GM19455 (cell line): Measurements from ENCODE around the gene AMOTL1.

Source experiments
- ATAC-seq: cut with Tn5 transposase; IDR thresholded peaks from one replicate; pipeline ENCODE4 v1.9.1; 2021; ENCODE audit not compliant: unreplicated experiment

Gene AMOTL1

DNA sequence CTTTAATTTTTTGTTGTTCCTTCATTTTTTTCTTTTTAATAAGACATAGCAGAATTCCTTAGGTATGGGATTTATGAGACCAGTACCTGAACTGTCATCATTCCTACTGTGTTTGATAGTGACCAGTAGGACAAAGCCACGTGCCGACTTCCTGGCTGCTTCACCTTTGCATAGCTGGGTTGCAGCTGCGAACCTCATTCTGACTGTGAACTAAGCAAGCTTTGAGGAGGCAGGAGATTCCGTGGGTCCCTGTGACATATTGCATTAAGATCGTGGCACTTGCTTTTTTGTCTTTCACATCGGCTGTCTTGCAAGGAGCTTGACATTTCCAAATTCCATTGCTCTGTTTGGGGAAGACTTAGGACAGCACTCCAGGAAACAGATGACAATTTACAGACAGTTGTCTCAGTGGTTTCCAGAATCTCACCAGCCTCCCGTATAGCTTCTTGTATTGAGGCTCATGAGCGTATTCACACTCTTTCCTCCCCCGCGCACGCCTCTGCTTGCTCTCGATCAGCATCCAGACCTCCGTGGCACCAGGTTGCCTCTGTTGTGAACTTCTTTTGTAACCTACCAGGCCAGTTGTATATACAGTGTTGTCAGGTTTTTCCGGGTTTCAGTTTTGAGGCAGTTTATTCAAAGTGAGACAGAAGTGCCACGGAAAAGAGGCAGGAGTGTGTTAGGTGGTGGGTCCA is 103.5 kb downstream of the AMOTL1 start:
- no peak for ATAC-seq

DNA sequence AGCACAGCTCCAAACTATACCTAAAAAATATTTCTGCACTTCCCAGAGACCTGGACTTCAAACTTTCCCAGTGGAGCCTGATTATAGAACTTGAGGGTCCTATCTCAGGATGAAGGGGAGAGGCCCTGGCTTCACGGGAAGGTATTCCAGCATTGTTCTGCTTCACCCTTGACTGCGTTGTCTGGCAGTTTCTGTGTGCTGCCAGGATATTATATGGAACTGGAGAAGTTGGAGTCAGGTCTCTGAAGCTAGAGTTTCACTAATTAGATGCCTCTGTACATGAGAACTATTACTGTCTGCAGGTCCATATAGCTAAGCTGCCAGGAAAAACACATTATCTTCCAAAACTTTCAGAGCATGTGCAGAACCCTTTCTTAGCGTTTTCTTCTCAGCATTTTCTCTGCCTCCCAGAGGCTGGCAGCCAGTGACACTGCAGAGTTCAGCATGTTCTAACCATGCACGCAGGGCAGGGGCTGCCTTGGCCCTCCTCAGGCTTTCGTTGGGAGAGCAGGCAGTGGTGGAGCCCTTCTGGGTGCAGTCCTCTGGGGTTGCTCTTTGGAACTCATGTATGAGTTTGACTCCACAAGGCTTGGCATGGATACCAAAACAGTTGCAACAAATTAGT is 105.9 kb downstream of the AMOTL1 start:
- ATAC-seq: no peak

DNA sequence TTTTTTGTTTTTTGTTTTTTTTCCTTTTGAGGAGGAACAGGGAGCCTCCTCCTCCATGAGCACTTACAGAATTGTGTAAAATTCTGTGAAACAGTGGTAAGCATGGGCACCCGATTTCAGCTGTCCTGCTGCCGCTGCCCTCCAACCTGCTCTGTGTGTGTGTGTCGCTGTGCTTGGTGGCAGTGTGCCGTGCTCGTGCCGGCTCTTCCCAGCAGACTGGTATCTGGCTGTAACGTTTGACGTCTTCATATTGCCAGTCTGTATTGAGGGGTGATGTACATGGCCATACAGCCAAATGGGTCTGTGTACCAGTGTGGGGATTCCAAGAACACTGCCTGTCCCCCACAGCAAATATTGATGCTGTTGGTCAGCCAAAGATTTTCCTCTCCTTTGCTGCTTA is 108.1 kb downstream of the AMOTL1 start:
- no peak for ATAC-seq

DNA sequence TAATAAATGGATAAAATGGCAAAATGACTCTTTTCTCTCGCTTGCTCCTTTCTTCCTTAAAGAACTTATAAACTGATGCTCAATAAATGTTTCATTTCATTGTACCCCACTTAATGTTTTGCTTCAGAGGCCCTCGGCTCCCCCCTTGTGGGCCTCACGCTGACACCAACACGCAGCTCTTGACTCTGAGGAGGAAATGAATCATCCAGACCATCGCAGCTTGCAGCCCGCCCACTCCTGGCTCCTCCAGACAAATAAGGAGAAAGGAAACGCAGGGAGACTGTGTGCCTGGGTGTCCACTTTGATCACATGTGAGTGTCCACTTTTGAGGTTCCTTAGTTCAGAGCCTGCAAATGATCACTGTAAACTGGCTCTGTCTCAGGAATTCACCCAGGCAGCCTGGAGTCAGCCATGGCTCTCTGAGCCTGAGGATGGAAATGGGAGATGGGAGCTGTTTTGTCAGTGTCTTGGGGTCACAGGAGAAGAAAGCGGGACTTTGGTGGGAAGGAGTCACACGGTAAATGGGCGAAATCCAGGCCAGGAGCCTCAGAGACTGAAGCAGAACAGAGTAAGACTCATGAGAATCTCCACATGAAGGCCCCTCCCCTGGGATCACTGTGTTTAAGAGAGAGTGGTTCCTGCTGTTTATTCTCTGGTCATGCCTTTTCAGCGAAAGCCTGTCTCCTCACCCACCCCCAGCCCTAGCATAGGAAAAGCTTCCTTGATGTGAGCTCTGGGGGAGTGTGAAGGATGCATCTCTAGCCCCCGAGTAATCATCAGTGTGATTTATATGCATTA is 108.7 kb downstream of the AMOTL1 start:
- peak; percentile 86 for ATAC-seq

DNA sequence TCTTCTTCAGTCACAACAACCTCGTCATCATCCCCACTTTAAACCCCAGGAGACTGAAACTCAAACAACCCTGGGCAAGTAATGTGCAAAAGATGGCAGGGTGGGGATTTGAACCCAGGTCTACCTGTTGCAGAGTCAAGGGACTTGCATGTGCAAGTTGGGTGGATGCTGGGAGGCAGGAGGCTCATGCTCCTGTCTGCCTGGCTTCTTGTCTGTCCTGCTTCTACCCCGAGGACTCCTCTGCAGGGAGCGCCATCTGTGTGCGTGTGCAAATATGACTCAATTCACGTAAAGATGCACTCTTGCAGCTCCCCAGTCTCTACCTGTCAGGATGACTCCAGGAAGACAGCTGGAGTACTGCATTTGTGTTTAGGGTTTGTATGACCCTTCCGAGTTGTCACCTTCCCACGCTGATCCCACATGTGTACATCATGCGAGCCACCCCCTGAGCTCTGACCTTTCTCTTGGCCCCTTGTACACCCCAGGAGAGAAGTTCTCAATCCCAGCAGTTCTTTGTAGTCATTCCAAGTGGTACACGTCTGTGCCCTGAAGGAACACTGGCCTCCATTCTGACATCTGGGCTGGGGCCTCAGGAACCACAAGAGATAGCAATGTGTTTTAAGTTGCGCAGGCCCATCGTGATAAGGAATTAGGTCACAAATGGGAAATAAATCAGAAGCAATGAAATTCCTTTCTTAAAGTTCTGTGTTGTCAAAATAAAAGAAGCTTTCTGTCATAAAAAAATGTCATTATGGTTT is 109.5 kb downstream of the AMOTL1 start:
- no peak for ATAC-seq

DNA sequence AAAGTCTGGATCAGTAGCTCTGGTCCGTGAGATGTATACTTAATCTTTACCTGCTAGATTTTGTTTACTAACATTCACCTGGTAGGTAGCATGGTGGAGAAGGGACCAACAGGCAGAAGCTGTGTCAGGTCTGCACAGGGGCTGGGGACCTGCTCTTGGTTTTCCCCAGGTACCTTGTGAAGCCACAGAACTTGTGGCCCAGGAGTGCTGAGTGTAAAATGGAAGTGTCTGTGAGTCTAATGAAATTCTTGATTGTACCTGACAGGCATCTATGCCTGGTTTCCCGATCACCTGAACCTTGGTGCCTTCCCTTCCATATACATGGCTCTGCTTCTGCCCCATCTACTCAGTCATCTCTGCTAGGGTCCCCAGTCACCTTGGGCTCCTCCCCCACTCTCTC is 110.8 kb downstream of the AMOTL1 start:
- ATAC-seq: no peak

DNA sequence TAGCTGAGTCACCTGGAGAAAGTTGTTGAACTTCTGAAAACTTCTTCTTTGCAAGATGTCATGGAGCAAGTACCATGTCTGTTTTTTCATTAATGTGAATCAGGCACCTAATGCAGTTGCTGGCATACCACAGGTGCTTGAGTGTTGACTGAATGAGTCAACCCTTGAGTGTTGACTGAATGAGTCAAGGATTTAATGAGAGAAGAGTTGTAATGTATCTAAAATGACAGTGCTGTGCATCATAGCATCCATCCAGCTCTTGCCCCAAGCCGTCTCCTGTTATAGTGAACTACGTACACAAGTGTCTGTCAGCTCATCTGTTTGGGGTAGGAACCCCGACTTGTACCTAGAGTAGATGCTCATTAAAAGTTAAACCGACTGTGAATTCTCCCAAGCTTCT is 112.1 kb downstream of the AMOTL1 start:
- ATAC-seq: no peak

DNA sequence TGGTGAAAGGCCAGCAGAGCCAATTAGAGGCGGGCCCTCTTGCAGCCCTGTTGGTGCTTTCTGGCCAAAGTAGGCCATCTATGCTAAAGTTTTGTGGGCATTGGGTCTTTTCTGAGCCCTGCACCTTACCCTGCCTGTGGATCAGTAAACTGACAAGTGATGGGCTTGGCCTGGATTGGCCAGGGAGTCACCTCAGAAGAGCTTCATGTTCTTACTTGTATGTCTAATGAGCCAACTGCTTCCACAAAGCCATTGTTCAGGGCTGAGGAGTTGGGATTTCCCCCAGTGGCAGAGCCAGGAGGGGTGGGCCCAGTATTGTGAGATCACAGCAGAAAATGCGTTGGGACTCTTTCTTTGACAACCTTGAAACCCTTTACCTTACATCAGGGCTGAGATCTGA is 114.8 kb downstream of the AMOTL1 start:
- ATAC-seq: no peak

DNA sequence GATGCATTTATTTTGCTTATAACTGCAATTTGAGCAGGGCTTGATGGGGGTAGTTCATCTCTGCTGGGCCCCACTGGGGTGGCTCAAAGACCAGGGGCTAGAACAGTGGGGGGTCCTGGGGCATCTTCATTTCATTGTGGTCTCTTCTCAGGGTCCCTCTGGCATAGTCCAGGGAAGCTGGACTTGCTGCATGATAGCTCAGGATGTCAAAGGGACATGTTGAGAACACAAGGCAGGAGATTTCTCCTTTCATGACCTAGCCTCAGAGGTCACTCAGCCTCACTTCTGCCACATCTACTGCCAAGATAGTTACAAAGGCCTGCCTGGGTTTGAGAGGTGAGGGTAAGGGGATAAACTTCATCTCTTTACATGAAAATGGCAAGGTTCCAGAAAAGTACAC is 115.7 kb downstream of the AMOTL1 start:
- no peak for ATAC-seq

DNA sequence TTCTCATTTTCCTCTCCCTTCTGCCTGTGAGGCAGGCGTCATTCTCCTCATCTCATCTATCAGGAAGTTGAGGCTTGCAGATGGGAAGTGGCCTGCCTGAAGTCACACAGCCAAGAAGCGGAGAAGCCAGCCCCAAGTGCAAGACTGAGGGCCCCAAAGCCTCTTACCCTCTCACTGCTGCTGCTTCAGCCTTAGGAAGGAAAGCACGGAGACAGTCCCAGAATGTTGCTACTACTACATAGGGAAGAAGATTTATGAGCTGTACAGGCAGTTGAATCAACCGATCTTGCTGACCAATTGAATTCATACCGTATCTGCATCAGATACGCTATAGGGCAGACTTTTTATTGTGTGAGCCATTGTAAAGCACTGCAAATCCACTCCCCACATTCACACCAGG is 116.2 kb downstream of the AMOTL1 start:
- no peak for ATAC-seq

DNA sequence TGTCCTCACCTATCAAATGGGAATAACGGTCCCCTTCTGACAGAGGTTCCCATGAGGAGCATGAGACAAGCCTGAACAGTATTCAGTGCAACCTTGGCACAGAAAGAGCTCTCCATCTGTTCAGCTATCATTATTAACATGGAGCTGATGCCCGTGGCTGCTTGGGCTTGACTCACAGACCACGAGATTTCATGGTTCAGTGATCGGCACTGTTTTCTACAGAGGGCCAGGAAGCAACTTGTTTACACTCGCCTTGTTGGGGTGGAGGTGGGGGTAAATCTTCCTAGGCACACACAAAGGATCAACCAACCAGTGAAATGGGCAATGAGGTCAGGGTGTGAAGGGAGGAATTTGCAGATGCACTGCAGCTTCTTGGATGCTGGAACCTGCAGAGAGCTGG is 117.0 kb downstream of the AMOTL1 start:
- no peak for ATAC-seq

DNA sequence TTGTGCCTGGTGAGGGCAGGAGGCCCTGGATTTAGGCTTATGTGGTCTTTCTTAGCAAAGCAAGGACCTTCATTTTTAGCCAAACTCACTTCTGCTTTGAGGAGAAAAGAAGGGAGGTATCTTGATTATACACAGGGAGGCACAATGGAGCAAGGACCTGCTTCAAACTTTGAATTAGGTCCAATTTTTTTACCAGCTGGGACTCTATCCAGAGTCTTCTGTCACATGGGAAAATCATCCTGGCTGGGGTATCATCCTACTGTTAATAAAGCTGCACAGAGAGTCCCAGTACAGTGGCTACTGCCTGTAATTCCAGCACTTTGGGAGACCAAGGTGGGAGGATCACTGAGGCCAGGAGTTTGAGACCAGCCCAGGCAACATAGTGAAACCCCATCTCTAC is 117.4 kb downstream of the AMOTL1 start:
- no peak for ATAC-seq

DNA sequence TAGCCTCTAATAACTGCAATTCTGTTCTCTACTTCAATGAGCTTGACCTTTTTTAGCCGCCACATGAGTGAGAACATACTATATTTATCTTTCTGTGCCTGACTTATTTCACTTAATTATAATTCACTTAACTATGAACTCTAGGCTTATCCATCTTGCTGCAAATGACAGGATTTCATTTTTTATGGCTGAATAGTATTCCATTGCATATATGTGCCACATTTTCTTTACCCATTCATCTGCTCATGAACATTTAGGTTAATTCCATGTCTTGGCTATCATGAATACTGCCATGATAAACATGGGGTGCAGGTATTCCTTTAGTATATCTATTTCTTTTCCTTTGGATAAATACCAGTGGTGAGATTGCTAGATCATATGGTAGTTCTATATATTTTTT is 120.0 kb downstream of the AMOTL1 start:
- no peak for ATAC-seq

DNA sequence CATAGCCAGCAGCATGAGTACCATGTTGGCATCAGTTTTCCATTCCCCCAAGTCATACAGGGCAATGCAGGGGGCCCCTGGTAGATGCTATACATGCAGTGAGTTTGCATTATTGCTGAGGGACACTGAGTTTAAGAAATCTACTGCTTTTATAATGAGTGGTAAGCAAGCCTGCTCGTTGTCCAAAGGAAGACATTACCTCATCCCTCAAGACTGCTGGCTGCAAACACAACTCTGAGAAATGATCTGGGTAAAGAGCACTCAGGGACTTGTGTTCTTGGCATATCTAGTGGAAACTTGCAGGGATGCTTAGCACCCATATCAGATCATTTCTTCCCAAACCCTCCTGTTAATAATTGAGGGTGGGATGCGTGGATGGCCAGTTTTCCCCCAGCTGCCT is 127.3 kb downstream of the AMOTL1 start:
- no peak for ATAC-seq

DNA sequence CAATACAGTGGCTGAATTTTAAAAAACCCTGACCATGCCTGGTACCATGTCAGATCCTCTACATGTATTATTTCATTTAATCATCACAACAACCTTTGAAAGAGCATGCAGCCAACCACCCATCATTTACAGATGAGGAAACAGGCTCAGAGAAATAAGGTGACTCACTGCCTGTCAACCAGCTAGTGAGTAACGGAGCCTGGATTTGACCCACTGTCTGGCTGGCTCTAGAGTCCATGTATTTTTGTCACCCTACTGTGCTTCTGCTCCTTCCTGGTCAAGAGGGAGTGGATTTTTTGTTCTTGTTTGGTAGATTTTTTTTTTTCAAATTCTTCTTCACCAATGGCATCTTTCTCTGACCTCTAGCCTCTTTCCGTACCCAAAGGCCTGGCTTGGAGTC is 127.8 kb downstream of the AMOTL1 start:
- ATAC-seq: no peak

DNA sequence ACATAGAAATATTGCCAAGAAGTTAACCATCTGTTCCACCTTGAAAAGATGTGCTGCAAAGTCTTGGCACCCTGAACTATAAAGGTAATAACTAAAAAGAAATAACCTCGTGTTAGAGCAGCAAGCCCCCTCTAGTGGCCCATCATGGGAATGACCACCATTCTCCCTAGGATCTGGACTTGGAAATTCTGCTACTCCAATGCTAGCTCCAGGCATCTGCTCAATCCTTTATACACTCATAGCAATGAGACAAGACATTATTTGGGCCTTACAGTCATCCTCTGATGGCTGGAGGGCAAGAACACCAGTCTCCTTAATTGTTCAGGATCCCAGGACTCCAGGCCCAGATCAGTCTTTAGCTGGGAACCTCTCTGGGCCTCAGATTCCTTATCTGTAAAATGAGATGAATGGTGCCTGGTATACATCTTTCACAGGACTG is 129.2 kb downstream of the AMOTL1 start:
- peak; percentile 78 for ATAC-seq

DNA sequence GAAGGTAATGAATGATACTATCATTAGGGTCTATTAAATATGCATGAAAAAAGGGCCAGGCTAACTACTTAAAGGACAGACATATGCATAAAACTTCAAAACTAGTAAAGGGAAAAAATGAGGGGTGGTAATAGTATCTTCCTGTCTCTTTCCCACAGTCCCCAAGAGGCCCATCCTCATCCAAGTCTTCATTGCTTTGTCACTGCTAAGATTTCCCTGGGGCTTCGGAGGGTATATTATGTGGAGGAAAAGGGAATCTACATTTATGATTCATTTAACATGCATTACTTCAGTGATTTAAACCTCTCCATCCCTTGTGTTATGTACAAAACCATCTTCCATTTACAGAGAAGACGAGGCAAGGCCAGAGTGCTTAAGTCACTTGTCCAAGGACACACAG is 139.1 kb downstream of the AMOTL1 start:
- no peak for ATAC-seq

DNA sequence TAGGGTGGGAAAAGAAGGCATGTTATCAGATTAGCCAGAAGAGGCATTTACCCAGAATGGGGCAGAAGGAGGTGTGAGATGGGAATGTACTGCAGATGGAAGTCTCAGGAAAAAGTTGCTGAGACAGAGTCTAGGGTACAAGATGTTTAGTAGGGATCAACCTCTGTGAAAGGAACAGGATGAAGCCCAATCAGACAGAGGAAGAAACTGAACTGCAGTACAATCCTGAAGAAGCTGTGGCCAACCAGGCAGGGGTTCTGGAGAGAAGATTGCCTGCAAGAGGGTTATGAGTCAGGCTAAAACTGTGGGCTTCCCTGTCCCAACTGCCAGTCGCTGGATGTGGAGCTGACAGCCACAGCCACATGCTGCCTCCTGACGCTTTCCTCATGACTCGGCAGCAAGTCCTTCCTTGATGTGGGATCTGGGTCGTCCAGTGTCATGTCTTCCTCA is 141.2 kb downstream of the AMOTL1 start:
- ATAC-seq: no peak

DNA sequence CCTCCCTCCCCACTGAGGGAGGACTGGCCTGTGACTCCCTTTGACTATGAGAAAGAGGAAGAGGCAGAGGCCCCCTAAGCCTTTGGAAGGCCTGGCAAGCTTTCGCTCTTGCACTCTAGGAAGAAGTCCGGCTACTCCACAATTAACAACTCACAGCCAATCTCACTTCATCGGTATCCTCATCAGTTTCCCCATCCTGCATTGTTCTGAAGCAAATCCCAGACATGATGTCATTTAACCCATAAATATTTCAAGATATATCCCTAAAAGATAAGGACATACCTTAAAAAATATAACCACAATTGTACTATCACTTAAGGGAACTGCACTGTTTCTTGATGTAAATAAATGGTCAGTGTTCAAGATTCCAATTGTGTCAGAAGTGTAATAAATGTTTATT is 142.1 kb downstream of the AMOTL1 start:
- ATAC-seq: no peak

DNA sequence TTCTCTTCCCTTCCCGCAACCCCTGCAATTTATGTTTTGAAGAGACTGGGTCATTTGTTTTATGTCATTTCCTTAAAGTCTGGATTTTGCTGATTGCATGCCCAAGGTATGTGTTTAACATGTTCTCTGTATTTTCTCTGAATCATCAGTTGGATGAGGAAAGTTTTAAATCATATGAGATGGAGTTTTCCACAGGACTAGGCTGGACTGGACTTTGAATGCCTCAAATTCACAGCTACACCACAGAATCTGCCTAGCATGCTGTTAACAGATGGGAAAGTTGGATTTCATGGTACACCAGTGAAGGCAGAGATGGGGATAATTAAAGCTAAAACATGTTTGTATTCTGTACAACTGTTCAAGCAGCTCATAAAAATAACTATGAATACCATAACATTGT is 142.6 kb downstream of the AMOTL1 start:
- no peak for ATAC-seq

DNA sequence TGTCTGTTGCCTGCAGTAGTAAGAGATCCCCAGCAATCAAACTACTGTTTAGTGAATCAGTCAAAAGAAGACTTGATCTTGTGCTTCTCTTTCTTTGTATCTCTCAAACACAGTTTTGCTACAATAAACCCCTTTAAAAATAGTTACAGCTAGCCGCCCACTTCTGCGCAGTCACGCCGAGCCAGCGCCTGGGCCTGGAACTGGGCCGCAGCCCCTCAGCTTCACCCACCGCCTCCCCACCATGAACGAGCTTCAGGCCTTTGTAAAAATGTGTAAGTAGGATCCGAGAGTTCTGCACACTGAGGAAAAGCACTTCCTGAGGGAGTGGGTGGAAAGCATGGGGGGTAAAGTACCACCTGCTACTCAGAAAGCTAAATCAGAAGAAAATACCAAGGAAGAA is 144.7 kb downstream of the AMOTL1 start:
- no peak for ATAC-seq
